DOHH2 (cell line): ENCODE results near the gene SRGAP3.

Experiments used
- H3F3A ChIP-seq: fragments of 200-600 bp; sonication (generic), shearing (Covaris generic); 2 replicates; pipeline ENCODE4 v1.6.0; 2016; ENCODE audit warnings: antibody characterized with exemption, mild to moderate bottlenecking; ENCODE audit not compliant: control insufficient read depth, insufficient read depth
- H3K27ac ChIP-seq: fragments of 200-600 bp; sonication (generic); 2 replicates; pipeline ENCODE4 v1.5.1; 2014; ENCODE audit warnings: low read depth, mild to moderate bottlenecking, low read length, moderate library complexity
- H3K27me3 ChIP-seq: fragments of 200-600 bp; sonication (generic); 2 replicates; pipeline ENCODE4 v1.6.1; 2014; ENCODE audit warnings: mild to moderate bottlenecking, low read length, mixed read lengths; ENCODE audit not compliant: control insufficient read depth
- H3K36me3 ChIP-seq: fragments of 200-600 bp; sonication (generic); 2 replicates; pipeline ENCODE4 v1.6.1; 2014; ENCODE audit warnings: mild to moderate bottlenecking, low read length, moderate library complexity, mixed read lengths; ENCODE audit not compliant: control insufficient read depth
- H3K4me1 ChIP-seq: fragments of 200-600 bp; sonication (generic); 2 replicates; pipeline ENCODE4 v1.6.1; 2014; ENCODE audit warnings: mild to moderate bottlenecking, low read length, mixed read lengths; ENCODE audit not compliant: control insufficient read depth
- H3K4me2 ChIP-seq: fragments of 200-600 bp; sonication (generic); 2 replicates; pipeline ENCODE4 v1.6.0; 2014; ENCODE audit warnings: mild to moderate bottlenecking, low read length, moderate library complexity
- H3K4me3 ChIP-seq: fragments of 200-600 bp; sonication (generic); 2 replicates; pipeline ENCODE4 v1.5.1; 2014; ENCODE audit warnings: mild to moderate bottlenecking, low read length, mixed read lengths
- H3K79me2 ChIP-seq: fragments of 200-600 bp; sonication (generic); 2 replicates; pipeline ENCODE4 v1.6.1; 2014; ENCODE audit warnings: mild to moderate bottlenecking, low read length, mixed read lengths; ENCODE audit not compliant: control insufficient read depth
- H3K9me2 ChIP-seq: fragments of 200-600 bp; sonication (generic); replicated peaks from 2 replicates; pipeline ENCODE4 v1.6.1; 2014; ENCODE audit warnings: mild to moderate bottlenecking, low read length, mixed read lengths; ENCODE audit not compliant: control insufficient read depth
- H3K9me3 ChIP-seq: fragments of 200-600 bp; sonication (generic); 2 replicates; pipeline ENCODE4 v1.6.1; 2014; ENCODE audit warnings: antibody characterized with exemption, low read length, mixed read lengths; ENCODE audit not compliant: control insufficient read depth, insufficient read depth
- H4K20me1 ChIP-seq: fragments of 200-600 bp; sonication (generic); 2 replicates; pipeline ENCODE4 v1.6.0; 2014; ENCODE audit warnings: low read depth, mild to moderate bottlenecking, antibody characterized with exemption, low read length, moderate library complexity; ENCODE audit not compliant: control insufficient read depth, insufficient read depth
- CTCF ChIP-seq: fragments of 200-600 bp; sonication (generic); IDR thresholded peaks from one replicate; pipeline ENCODE4 v1.5.1; 2014; ENCODE audit warnings: antibody characterized with exemption, mild to moderate bottlenecking, low read depth, low read length; ENCODE audit not compliant: poor library complexity, severe bottlenecking
- EZH2phosphoT487 ChIP-seq: fragments of 200-600 bp; sonication (generic); IDR thresholded peaks from 2 replicates; pipeline ENCODE4 v1.6.1; 2017; ENCODE audit warnings: borderline replicate concordance, mild to moderate bottlenecking, antibody characterized with exemption, low read length, moderate library complexity, mixed read lengths

Gene SRGAP3

DNA sequence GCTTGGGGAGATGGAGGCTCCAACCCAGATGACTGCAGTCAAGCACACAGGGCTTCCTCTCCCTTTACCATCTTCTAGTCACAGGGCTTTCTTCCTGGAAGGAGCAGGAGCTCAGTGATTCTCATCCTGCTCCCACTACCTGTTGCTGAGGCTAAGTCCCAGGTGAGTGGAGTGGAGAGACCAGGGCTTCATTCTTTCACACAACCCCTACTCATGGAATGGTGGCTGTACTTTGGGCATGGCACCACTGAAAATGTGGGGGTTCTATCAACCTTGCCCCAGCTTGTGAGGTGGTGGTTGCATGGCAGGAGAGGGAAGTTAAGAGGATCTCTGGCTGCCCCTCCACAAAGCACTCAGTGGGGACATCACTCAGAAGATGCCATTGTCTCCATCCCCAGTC lies 249.4 kb downstream of the SRGAP3 start:
- Histone ChIP-seq H3K9me3 (no peaks in the 10 kb centered on the region; the same call in 1 of the 2 replicates), H3K9me2 (no peaks in the 10 kb centered on the region), H3K36me3 (no peaks in the 10 kb centered on the region), H4K20me1 (no peaks in the 10 kb centered on the region), H3K79me2 (no peaks in the 10 kb centered on the region), H3K27me3 (peaks cover 23% of the 10 kb centered on the region), H3K4me2 (no peak overlapping the region), H3F3A (no peaks in the 10 kb centered on the region), H3K27ac (no peak overlapping the region), H3K4me1 (no peaks in the 10 kb centered on the region), H3K4me3 (no peak overlapping the region)
- TF ChIP-seq CTCF (no peak), EZH2phosphoT487 (no peak)

DNA sequence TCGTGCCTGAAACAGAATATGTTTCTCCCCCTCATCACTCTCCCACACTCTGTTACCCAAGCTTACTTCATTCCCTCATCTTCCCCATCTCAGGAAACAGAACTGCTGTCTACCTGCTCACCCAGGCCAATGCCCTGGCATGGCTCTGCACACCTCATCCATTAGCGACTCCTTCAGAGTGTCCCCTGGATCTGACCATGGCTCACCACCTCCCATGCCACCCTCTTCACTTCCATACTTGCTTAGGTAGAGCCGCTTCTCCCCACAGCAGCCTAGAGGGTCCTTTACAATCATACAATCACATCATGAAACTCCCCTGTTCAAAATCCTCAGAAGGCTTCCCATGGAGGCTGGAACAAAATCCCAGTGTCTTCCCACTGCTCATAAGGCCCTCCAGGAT lies 252.3 kb downstream of the SRGAP3 start:
- H3K27ac ChIP-seq = no peak overlapping the region
- TF ChIP-seq CTCF = no peak
- no peak for TF ChIP-seq EZH2phosphoT487
- peaks cover 22% of the 10 kb centered on the region for H3K27me3 ChIP-seq
- H3K4me3 ChIP-seq = no peak overlapping the region
- H3F3A ChIP-seq = no peaks in the 10 kb centered on the region
- no peaks in the 10 kb centered on the region for H4K20me1 ChIP-seq
- no peaks in the 10 kb centered on the region for H3K36me3 ChIP-seq
- no peaks in the 10 kb centered on the region; the same call in 1 of the 2 replicates for H3K9me3 ChIP-seq
- no peaks in the 10 kb centered on the region for H3K9me2 ChIP-seq
- H3K79me2 ChIP-seq = no peaks in the 10 kb centered on the region
- H3K4me1 ChIP-seq = no peaks in the 10 kb centered on the region
- H3K4me2 ChIP-seq = no peak overlapping the region

GRCh38 chr3:8996681-8997121 lies 252.7 kb downstream of the SRGAP3 start:
- H3K4me1 ChIP-seq = no peaks in the 10 kb centered on the region
- peaks cover 17% of the 10 kb centered on the region for H3K27me3 ChIP-seq
- no peaks in the 10 kb centered on the region for H3F3A ChIP-seq
- no peak overlapping the region for H3K4me3 ChIP-seq
- no peak overlapping the region for H3K4me2 ChIP-seq
- no peaks in the 10 kb centered on the region for H3K79me2 ChIP-seq
- no peaks in the 10 kb centered on the region for H4K20me1 ChIP-seq
- H3K36me3 ChIP-seq = no peaks in the 10 kb centered on the region
- H3K27ac ChIP-seq = no peak overlapping the region
- TF ChIP-seq CTCF (no peak), EZH2phosphoT487 (no peak)
- H3K9me3 ChIP-seq = no peaks in the 10 kb centered on the region; the same call in 1 of the 2 replicates
- no peaks in the 10 kb centered on the region for H3K9me2 ChIP-seq

DNA sequence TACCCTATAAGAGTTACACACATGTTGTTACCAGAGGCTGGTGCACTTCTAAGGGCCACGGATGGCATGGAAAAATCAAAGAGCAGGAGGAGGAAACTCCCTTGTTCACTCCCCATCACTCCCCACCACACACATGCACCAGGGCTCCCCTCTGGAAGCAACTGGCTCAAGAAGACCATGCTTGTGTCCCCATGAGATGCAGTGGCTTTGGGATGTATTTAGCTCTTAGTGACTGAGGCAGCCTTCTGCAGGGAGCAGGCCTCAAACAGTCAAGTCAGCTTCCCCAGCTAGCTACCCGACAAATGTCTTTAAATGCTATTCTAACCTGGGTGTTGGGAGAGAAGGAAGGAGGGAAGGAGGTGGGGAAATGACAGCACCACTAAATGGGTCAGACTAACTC lies 253.2 kb downstream of the SRGAP3 start:
- H3K4me3 ChIP-seq = no peak overlapping the region
- H3K4me1 ChIP-seq = no peaks in the 10 kb centered on the region
- H3K79me2 ChIP-seq = no peaks in the 10 kb centered on the region
- H3F3A ChIP-seq = no peaks in the 10 kb centered on the region
- H3K27ac ChIP-seq = no peak overlapping the region
- TF ChIP-seq EZH2phosphoT487 = no peak
- TF ChIP-seq CTCF = no peak
- no peaks in the 10 kb centered on the region; the same call in 1 of the 2 replicates for H3K9me3 ChIP-seq
- H3K9me2 ChIP-seq = no peaks in the 10 kb centered on the region
- H3K4me2 ChIP-seq = no peak overlapping the region
- H3K27me3 ChIP-seq = peaks cover 17% of the 10 kb centered on the region
- no peaks in the 10 kb centered on the region for H4K20me1 ChIP-seq
- no peaks in the 10 kb centered on the region for H3K36me3 ChIP-seq
